Stimulated activated naive CD8-positive, alpha-beta T cell treated with anti-CD3 and anti-CD28 coated beads, Interleukin-15, Interleukin-2, amounts not matched to agents 100 U/mL and 50 U/mL, for 24 hours (primary cell): ENCODE data around the gene HSPBP1.

ENCODE experiments used
- ATAC-seq: fragments of 150-1000 bp; cut with Tn5 transposase; one replicate; pipeline ENCODE4 v1.10.0; 2021
- DNase-seq: peaks from one replicate; pipeline ENCODE4 v3.0.0; 2021

The HSPBP1 gene

GRCh38 chr19:55304980-55305379, 25.1 kb upstream of the HSPBP1 start:
- ATAC-seq (no peak), DNase-seq (no peak)

GRCh38 chr19:55304279-55304978, 24.5 kb upstream of the HSPBP1 start:
- ATAC-seq (peak; percentile 42), DNase-seq (peak; percentile 29)

GRCh38 chr19:55303477-55303876, 23.6 kb upstream of the HSPBP1 start:
- DNase-seq, result no peak
- no peak for ATAC-seq

GRCh38 chr19:55302318-55302703, 22.4 kb upstream of the HSPBP1 start:
- no peak for ATAC-seq

GRCh38 chr19:55301459-55302317, 21.8 kb upstream of the HSPBP1 start:
- peak; percentile 98 for DNase-seq
- ATAC-seq, result peak; percentile 93

More at GRCh38 chr19:55302318-55302703, 22.4 kb upstream of the HSPBP1 start:
- no peak for DNase-seq

GRCh38 chr19:55300886-55301458, 21.1 kb upstream of the HSPBP1 start:
- ATAC-seq, result no peak
- DNase-seq, result no peak

- no peak for ATAC-seq
Measured at GRCh38 chr19:55299991-55300390, 20.1 kb upstream of the HSPBP1 start.

GRCh38 chr19:55297267-55297666, 17.4 kb upstream of the HSPBP1 start:
- DNase-seq (no peak), ATAC-seq (no peak)

More at GRCh38 chr19:55299991-55300390, 20.1 kb upstream of the HSPBP1 start:
- no peak for DNase-seq

- ATAC-seq, result no peak
- DNase-seq, result no peak
Measured at GRCh38 chr19:55289117-55289796, 9.3 kb upstream of the HSPBP1 start.

- ATAC-seq (no peak), DNase-seq (no peak)
Measured at GRCh38 chr19:55287361-55288079, 7.6 kb upstream of the HSPBP1 start.

- no peak for ATAC-seq
- DNase-seq, result no peak
Measured at GRCh38 chr19:55285229-55285890, 5.5 kb upstream of the HSPBP1 start.

- no peak for DNase-seq
Measured at GRCh38 chr19:55284405-55285058, 4.6 kb upstream of the HSPBP1 start.

GRCh38 chr19:55283548-55284377, 3.9 kb upstream of the HSPBP1 start, which contains the start of gene BRSK1:
Gene BRSK1, plus strand, starts transcription at chr19:55283997. Its CDS starts 446 bp downstream, at chr19:55284443.
- ATAC-seq, result no peak

More at GRCh38 chr19:55284405-55285058, 4.6 kb upstream of the HSPBP1 start:
- ATAC-seq, result no peak

GRCh38 chr19:55279340-55279739, 570 bp downstream of the HSPBP1 start:
- DNase-seq (no peak), ATAC-seq (no peak)

More at GRCh38 chr19:55283548-55284377, 3.9 kb upstream of the HSPBP1 start, which contains the start of gene BRSK1:
- peak; percentile 57 for DNase-seq

- ATAC-seq (no peak), DNase-seq (no peak)
Measured at GRCh38 chr19:55278391-55279135, 1.3 kb downstream of the HSPBP1 start.

- no peak for DNase-seq
Measured at GRCh38 chr19:55277494-55277893, 2.4 kb downstream of the HSPBP1 start.

GRCh38 chr19:55276720-55277430, 3.0 kb downstream of the HSPBP1 start:
- DNase-seq, result no peak
- ATAC-seq, result no peak

More at GRCh38 chr19:55277494-55277893, 2.4 kb downstream of the HSPBP1 start:
- no peak for ATAC-seq
